NCI-H146 (cell line): Measurements from ENCODE around the gene TIMP3.

Experiments used
- DNase-seq: peaks from one replicate; lab custom pipeline; 2025; lab: John Stamatoyannopoulos, UW

TIMP3 gene

GRCh38 chr22:32786027-32786418 is 15.5 kb upstream of the TIMP3 start:
- DNase-seq = no peak

GRCh38 chr22:32788904-32789624 is 12.4 kb upstream of the TIMP3 start:
- DNase-seq = no peak

GRCh38 chr22:32789797-32790620 is 11.5 kb upstream of the TIMP3 start:
- DNase-seq = no peak

GRCh38 chr22:32791056-32791455 is 10.4 kb upstream of the TIMP3 start:
- no peak for DNase-seq

GRCh38 chr22:32791485-32791884 is 10.0 kb upstream of the TIMP3 start:
- DNase-seq = no peak

- no peak for DNase-seq
These were observed 7.9 kb upstream of the TIMP3 start for GRCh38 chr22:32793589-32793988.

- DNase-seq = no peak
These were observed 6.9 kb upstream of the TIMP3 start for GRCh38 chr22:32794449-32795213.

- no peak for DNase-seq
These were observed 6.3 kb upstream of the TIMP3 start for GRCh38 chr22:32795214-32795596.

GRCh38 chr22:32796865-32797573 is 4.5 kb upstream of the TIMP3 start:
- DNase-seq = peak; percentile 22

GRCh38 chr22:32799496-32799895 is 2.0 kb upstream of the TIMP3 start:
- no peak for DNase-seq

GRCh38 chr22:32800158-32800882 is 1.2 kb upstream of the TIMP3 start:
- DNase-seq = no peak

- DNase-seq = no peak
These were observed 440 bp upstream of the TIMP3 start for GRCh38 chr22:32800994-32801536.

- no peak for DNase-seq
These were observed 796 bp downstream of the TIMP3 start for GRCh38 chr22:32802237-32802765.

GRCh38 chr22:32803020-32803737 is 1.7 kb downstream of the TIMP3 start:
- DNase-seq = no peak

- no peak for DNase-seq
These were observed 2.4 kb downstream of the TIMP3 start for GRCh38 chr22:32803738-32804435.

GRCh38 chr22:32804531-32805360 is 3.2 kb downstream of the TIMP3 start:
- no peak for DNase-seq

GRCh38 chr22:32805361-32805881 is 3.9 kb downstream of the TIMP3 start:
- no peak for DNase-seq

GRCh38 chr22:32806296-32806695 is 4.8 kb downstream of the TIMP3 start:
- no peak for DNase-seq
